ENCODE measurements around the gene PHKB.

Gene PHKB

GRCh38 chr16:47732523-47733111, 271.5 kb downstream of the PHKB start:
- no peak for DNase-seq

- DNase-seq = no peak
Observed at GRCh38 chr16:47734081-47734857, 273.1 kb downstream of the PHKB start.

GRCh38 chr16:47734987-47735594, 274.0 kb downstream of the PHKB start:
- DNase-seq = no peak

- DNase-seq = no peak
Observed at GRCh38 chr16:47750371-47750770, 289.2 kb downstream of the PHKB start.
